ENCODE measurements around the gene PRPF19. TPM values are rescaled to one million over a fixed set of nuclear protein-coding genes. Genes with fewer than 3 reads are reported as not detected.

PRPF19 gene
- total and polyA plus RNA-seq, 7 donors, result 37.1 to 92.3 (median 41.2) TPM

GRCh38 chr11:60849641-60850520, 56.5 kb downstream of the PRPF19 start:
- no peak overlapping the region for H3K27ac ChIP-seq
- intact Hi-C loops (cut with DNase I), result no loop called here
- H3K27me3 ChIP-seq, result peaks cover 0 to 17% (median 0%) of the 10 kb centered on the region in 3 donors
- no peak for TF ChIP-seq POLR2A (IDR thresholded peaks at IDR 0.05)
- no peak for TF ChIP-seq CTCF (IDR thresholded peaks at IDR 0.05)
- TF ChIP-seq POLR2AphosphoS5 (IDR thresholded peaks at IDR 0.05), result no peak
- no peak for TF ChIP-seq EP300 (IDR thresholded peaks at IDR 0.05)
- 92 to 94% methylated on average over 29 of the region's 29 CpGs for WGBS, 2 donors
- H3K4me3 ChIP-seq, result no peak overlapping the region
- peaks cover 4 to 45% (median 31%) of the 10 kb centered on the region in 4 donors for H3K36me3 ChIP-seq
- H3K9me3 ChIP-seq, result no peaks in the 10 kb centered on the region
- H3K4me1 ChIP-seq, result peaks cover 0 to 6% (median 3%) of the 10 kb centered on the region in 4 donors
- DNase-seq, result no peak

GRCh38 chr11:60848714-60849151, 57.7 kb downstream of the PRPF19 start:
- Histone ChIP-seq H3K4me3 (no peak overlapping the region), H3K9me3 (no peaks in the 10 kb centered on the region), H3K36me3 (peaks cover 4 to 45% (median 31%) of the 10 kb centered on the region in 4 donors), H3K27ac (no peak overlapping the region), H3K4me1 (peaks cover 0 to 17% (median 14%) of the 10 kb centered on the region in 4 donors), H3K27me3 (peaks cover 0 to 17% (median 0%) of the 10 kb centered on the region in 3 donors)
- intact Hi-C loops (cut with DNase I), result no loop called here
- no peak for DNase-seq
- TF ChIP-seq CTCF (IDR thresholded peaks at IDR 0.05) (no peak), POLR2AphosphoS5 (IDR thresholded peaks at IDR 0.05) (no peak), EP300 (IDR thresholded peaks at IDR 0.05) (no peak), POLR2A (IDR thresholded peaks at IDR 0.05) (no peak)
- WGBS, 2 donors, result 87 to 88% methylated on average over 10 of the region's 10 CpGs

- Histone ChIP-seq H3K36me3 (peaks cover 4 to 45% (median 31%) of the 10 kb centered on the region in 4 donors), H3K27ac (no peak overlapping the region)
- 90 to 92% methylated on average over 12 of the region's 12 CpGs for WGBS, 2 donors
Observed at GRCh38 chr11:60847896-60848295, 58.5 kb downstream of the PRPF19 start.

GRCh38 chr11:60847281-60847680, 59.1 kb downstream of the PRPF19 start:
- no peak overlapping the region for H3K27ac ChIP-seq
- H3K9me3 ChIP-seq, result no peaks in the 10 kb centered on the region
- H3K4me1 ChIP-seq, result peaks cover 0 to 31% (median 28%) of the 10 kb centered on the region in 4 donors
- H3K4me3 ChIP-seq, result no peak overlapping the region
- no peak for DNase-seq
- WGBS, 2 donors, result 73 to 84% methylated on average over 13 of the region's 13 CpGs
- intact Hi-C loops (cut with DNase I), result no loop called here
- peaks cover 0 to 6% (median 0%) of the 10 kb centered on the region in 3 donors for H3K27me3 ChIP-seq
- peaks cover 4 to 45% (median 31%) of the 10 kb centered on the region in 4 donors for H3K36me3 ChIP-seq
- no peak for TF ChIP-seq CTCF (IDR thresholded peaks at IDR 0.05)
- no peak for TF ChIP-seq POLR2A (IDR thresholded peaks at IDR 0.05)
- no peak for TF ChIP-seq POLR2AphosphoS5 (IDR thresholded peaks at IDR 0.05)
- TF ChIP-seq EP300 (IDR thresholded peaks at IDR 0.05), result no peak

More at GRCh38 chr11:60847896-60848295, 58.5 kb downstream of the PRPF19 start:
- no peak overlapping the region for H3K4me3 ChIP-seq
- H3K4me1 ChIP-seq, result peaks cover 0 to 26% (median 23%) of the 10 kb centered on the region in 4 donors
- peaks cover 0 to 12% (median 0%) of the 10 kb centered on the region in 3 donors for H3K27me3 ChIP-seq
- intact Hi-C loops (cut with DNase I), result no loop called here
- TF ChIP-seq CTCF (IDR thresholded peaks at IDR 0.05) (no peak), POLR2A (IDR thresholded peaks at IDR 0.05) (no peak), EP300 (IDR thresholded peaks at IDR 0.05) (no peak), POLR2AphosphoS5 (IDR thresholded peaks at IDR 0.05) (no peak)
- H3K9me3 ChIP-seq, result no peaks in the 10 kb centered on the region
- DNase-seq, result no peak
